ENCODE results near the gene MAST4. TPM values are rescaled to one million over a fixed set of nuclear protein-coding genes. Genes with fewer than 3 reads are reported as not detected.

The MAST4 gene
- polyA plus RNA-seq, 1 donor (not counting 4 experiments of a cell fraction or from before 2014, with no cell fraction given), result 19.8 TPM

DNA sequence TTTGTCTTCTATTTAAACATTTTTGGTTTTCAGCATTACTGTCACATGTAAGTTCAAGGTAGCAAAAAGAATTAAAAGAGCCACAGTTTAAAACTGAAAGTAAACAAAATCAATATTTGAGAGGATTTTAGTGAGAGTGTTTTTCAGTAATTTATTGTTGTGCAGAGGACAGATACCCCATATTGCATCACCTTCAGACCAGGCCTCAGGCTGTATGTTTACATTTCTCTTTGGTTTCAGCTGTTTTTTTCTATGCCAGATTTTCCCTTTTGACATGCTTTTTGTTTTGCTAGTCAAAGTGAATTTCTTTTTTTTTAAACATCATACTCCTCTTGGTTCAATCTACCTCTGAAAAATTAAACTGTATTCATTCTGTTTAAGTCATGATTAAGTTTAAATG, 47.2 kb downstream of the MAST4 start:
- DNase-seq (ENCODE audit: low read depth, low spot score) (no peak), FAIRE-seq (no peak)
- Histone ChIP-seq H3K79me2 (ENCODE audit: control insufficient read depth, insufficient read depth, low read length) (no peaks in the 10 kb centered on the region), H4K20me1 (ENCODE audit: control insufficient read depth, extremely low read depth, insufficient read depth, low read length) (no peaks in the 10 kb centered on the region), H2AFZ (ENCODE audit: control insufficient read depth, low read length) (no peak overlapping the region), H3K36me3 (ENCODE audit: control insufficient read depth in 2 of 2, extremely low read depth in 1 of 2, insufficient read depth in 2 of 2, low read length in 2 of 2) (no peaks in the 10 kb centered on the region), H3K4me2 (ENCODE audit: control insufficient read depth, extremely low read depth, insufficient read depth, low read depth, low read length) (no peak overlapping the region), H3K9me1 (ENCODE audit: control insufficient read depth, extremely low read depth, insufficient read depth, low read length) (no peaks in the 10 kb centered on the region), H3K27ac (ENCODE audit: control insufficient read depth, insufficient read depth, low read length) (no peak overlapping the region), H3K9me3 (ENCODE audit: control insufficient read depth, low read depth, low read length) (no peaks in the 10 kb centered on the region), H3K4me1 (ENCODE audit: control insufficient read depth, extremely low read depth, insufficient read depth, low read length) (peaks cover 4% of the 10 kb centered on the region), H3K4me3 (ENCODE audit: control insufficient read depth in 2 of 3, extremely low read depth in 1 of 3, insufficient read depth in 2 of 3, low read depth in 1 of 3, low read length in 3 of 3) (no peak overlapping the region), H3K27me3 (ENCODE audit: control insufficient read depth, extremely low read depth, insufficient read depth, low read length) (no peaks in the 10 kb centered on the region), H3K9ac (ENCODE audit: control insufficient read depth, extremely low read depth, insufficient read depth, low read length) (no peak overlapping the region)
- dilution Hi-C loops (cut with MboI; ENCODE audit: extremely low pct_ligation_motif_present, low sequenced_read_pairs), result no loop called here
- TF ChIP-seq EZH2 (IDR thresholded peaks at IDR 0.05; ENCODE audit: low read length) (no peak), CTCF (optimal IDR thresholded peaks at IDR 0.05 in 1 of 3, IDR thresholded peaks at IDR 0.05 in 1 of 3, conservative IDR thresholded peaks at IDR 0.05 in 1 of 3; ENCODE audit: extremely low read depth in 1 of 3, insufficient read depth in 2 of 3, low read length in 3 of 3) (no peak)

DNA sequence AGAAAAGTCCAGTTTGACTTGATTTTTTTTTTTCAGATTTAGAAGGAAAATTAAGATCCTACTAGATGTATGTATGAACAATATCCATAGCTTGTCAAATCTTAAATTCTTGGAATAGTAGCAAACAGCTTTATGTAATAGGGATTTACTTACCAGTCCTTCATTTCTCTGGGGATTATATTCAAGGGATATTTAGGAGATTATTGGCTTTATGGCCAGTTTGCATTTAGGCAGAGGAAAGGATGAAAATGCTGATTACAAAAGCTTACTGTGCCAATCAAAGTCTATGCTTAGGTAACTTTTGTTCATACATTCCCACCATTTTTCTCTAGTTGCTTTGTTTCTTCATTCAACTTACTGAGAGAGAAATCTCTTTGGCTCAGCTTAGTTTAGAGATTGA, 47.9 kb downstream of the MAST4 start:
- FAIRE-seq (no peak), DNase-seq (ENCODE audit: low read depth, low spot score) (no peak)
- Histone ChIP-seq H3K9me3 (ENCODE audit: control insufficient read depth, low read depth, low read length) (no peaks in the 10 kb centered on the region), H3K4me1 (ENCODE audit: control insufficient read depth, extremely low read depth, insufficient read depth, low read length) (peaks cover 4% of the 10 kb centered on the region), H3K9me1 (ENCODE audit: control insufficient read depth, extremely low read depth, insufficient read depth, low read length) (no peaks in the 10 kb centered on the region), H2AFZ (ENCODE audit: control insufficient read depth, low read length) (no peak overlapping the region), H3K4me2 (ENCODE audit: control insufficient read depth, extremely low read depth, insufficient read depth, low read depth, low read length) (no peak overlapping the region), H3K9ac (ENCODE audit: control insufficient read depth, extremely low read depth, insufficient read depth, low read length) (no peak overlapping the region), H3K27ac (ENCODE audit: control insufficient read depth, insufficient read depth, low read length) (no peak overlapping the region), H3K79me2 (ENCODE audit: control insufficient read depth, insufficient read depth, low read length) (no peaks in the 10 kb centered on the region), H3K27me3 (ENCODE audit: control insufficient read depth, extremely low read depth, insufficient read depth, low read length) (no peaks in the 10 kb centered on the region), H4K20me1 (ENCODE audit: control insufficient read depth, extremely low read depth, insufficient read depth, low read length) (no peaks in the 10 kb centered on the region), H3K4me3 (ENCODE audit: control insufficient read depth in 2 of 3, extremely low read depth in 1 of 3, insufficient read depth in 2 of 3, low read depth in 1 of 3, low read length in 3 of 3) (no peak overlapping the region), H3K36me3 (ENCODE audit: control insufficient read depth in 2 of 2, extremely low read depth in 1 of 2, insufficient read depth in 2 of 2, low read length in 2 of 2) (no peaks in the 10 kb centered on the region)
- TF ChIP-seq EZH2 (IDR thresholded peaks at IDR 0.05; ENCODE audit: low read length), result no peak
- no peak for TF ChIP-seq CTCF (optimal IDR thresholded peaks at IDR 0.05 in 1 of 3, IDR thresholded peaks at IDR 0.05 in 1 of 3, conservative IDR thresholded peaks at IDR 0.05 in 1 of 3; ENCODE audit: extremely low read depth in 1 of 3, insufficient read depth in 2 of 3, low read length in 3 of 3)
- dilution Hi-C loops (cut with MboI; ENCODE audit: extremely low pct_ligation_motif_present, low sequenced_read_pairs), result no loop called here

Measured in keratinocyte (primary cell).